Measurements from ENCODE around the gene LIME1.
"Not testable (repeated sequence)": the region's sequence is repeated elsewhere in the genome, so short reads cannot be mapped to it uniquely, and the experiment has no call there.

LIME1 gene

DNA sequence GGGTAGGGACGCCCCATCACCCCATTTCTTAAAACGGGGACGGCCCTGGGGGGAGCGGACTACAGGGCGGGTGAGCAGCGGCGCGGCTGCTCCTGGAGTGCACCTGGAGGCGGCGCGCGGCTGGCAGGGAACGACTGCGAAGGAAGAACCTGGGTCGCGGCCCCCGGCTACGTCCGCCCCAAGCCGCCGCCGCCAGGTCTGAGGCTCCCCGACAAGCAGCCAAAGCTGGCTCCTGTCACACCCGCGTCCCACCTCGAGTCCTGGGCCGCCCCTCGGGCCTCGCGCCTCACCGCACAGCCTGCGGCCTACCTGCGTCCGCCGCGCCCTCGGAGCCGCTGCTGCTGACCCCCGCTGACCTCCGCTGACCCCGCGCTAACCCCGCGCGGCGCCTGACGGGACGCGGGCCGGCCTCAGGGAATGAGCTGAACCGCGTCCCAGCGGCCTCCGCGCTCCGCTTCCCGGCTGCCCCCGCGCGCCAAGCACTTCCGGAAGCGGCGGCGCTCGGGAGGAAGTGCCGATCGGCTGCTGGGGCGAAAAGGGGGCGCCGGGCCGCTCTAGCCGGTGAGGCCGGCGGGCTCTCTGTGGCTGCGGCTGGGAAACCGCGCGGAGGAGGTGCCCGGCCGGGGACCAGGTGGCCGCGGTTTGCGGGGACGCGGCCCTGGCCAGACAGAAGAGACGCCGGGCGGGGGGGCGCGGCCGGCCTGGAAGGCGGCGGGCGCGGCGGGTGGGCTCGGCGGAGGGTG is 28.7 kb upstream of the LIME1 start, which contains the start of the genes ARFRP1 and ZGPAT:
ARFRP1 (minus strand) TSS at position 419 of the 743 bp plus-strand sequence. CDS start 885 bp downstream, outside the sequence.
ZGPAT (plus strand) TSS at position 482 of the 743 bp plus-strand sequence. CDS start 542 bp downstream, outside the sequence.
- DNase-seq (ENCODE audit: low read depth in 1 of 2, low spot score in 1 of 2), result peak; percentile 79 to 87

- DNase-seq (ENCODE audit: low read depth in 1 of 2, low spot score in 1 of 2), result no peak
Measured at GRCh38 chr20:63708301-63709148, 27.9 kb upstream of the LIME1 start.

- DNase-seq (ENCODE audit: low read depth in 1 of 2, low spot score in 1 of 2), result no peak
Measured at GRCh38 chr20:63709149-63709527, 27.3 kb upstream of the LIME1 start.

DNA sequence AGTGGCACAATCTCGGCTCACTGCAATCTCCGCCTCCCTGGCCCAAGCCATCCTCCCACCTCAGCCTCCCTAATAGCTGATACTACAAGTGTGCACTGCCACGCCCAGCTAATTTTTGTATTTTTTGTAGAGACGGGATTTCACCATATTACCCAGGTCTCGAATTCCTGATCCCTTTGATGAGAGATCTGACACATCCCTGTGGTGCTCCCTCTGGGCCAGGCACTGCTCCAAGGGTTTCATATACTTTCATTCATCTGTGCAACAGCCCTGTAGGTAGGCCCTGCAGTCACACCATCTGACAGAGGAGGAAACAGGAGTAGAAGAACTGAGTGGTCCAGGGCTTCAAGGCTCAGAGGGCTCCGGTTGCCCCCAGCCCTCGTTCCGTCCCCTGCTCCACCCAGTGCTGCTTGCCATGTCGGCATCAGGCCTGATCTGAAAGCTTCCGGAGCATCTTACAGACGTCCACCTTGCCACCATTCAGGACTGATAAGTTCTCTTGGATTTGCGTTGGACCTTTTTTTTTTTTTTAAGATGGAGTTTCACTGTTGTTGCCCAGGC is 25.3 kb upstream of the LIME1 start:
- no peak for DNase-seq (ENCODE audit: low read depth in 1 of 2, low spot score in 1 of 2)

- no peak for DNase-seq (ENCODE audit: low read depth in 1 of 2, low spot score in 1 of 2)
Measured at GRCh38 chr20:63712191-63712590, 24.3 kb upstream of the LIME1 start.

- DNase-seq (ENCODE audit: low read depth in 1 of 2, low spot score in 1 of 2), result no peak
Measured at GRCh38 chr20:63714858-63715257, 21.6 kb upstream of the LIME1 start.

DNA sequence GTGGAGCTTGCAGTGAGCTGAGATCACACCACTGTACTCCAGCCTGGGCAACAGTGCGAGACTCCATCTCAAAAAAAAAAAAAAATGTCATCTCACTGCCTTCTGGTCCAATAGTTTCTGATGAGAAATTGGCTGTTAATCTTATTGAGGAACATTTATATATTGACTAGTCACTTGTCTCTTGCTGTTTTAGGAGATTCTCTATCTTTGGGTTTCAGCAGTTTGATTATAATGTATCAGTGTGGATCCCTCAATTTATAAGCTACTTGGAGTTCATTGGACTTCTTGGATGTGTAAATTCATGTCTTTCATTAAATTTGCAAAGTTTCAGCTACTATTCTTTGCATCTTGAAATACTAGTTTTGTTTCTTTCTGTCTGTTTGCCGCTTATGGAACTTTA is 17.5 kb upstream of the LIME1 start:
- no peak for DNase-seq (ENCODE audit: low read depth in 1 of 2, low spot score in 1 of 2)

DNA sequence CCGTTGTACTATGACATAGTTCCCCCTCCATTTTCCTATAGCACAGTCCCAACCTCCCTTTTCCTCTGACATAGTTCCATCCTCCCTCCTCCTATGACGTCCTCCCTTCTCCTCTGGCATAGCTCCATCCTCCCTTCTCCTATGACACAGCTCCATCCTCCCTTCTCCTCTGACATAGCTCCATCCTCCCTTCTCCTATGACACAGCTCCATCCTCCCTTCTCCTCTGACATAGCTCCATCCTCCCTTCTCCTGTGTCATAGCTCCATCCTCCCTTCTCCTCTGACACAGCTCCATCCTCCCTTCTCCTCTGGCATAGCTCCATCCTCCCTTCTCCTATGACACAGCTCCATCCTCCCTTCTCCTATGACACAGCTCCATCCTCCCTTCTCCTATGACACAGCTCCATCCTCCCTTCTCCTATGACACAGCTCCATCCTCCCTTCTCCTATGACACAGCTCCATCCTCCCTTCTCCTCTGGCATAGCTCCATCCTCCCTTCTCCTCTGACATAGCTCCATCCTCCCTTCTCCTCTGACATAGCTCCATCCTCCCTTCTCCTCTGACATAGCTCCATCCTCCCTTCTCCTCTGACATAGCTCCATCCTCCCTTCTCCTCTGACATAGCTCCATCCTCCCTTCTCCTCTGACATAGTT is 13.4 kb upstream of the LIME1 start:
- not testable (repeated sequence) for DNase-seq (ENCODE audit: low read depth in 1 of 2, low spot score in 1 of 2)

- not testable (repeated sequence) for DNase-seq (ENCODE audit: low read depth in 1 of 2, low spot score in 1 of 2)
Measured at GRCh38 chr20:63730189-63730733, 6.2 kb upstream of the LIME1 start.

DNA sequence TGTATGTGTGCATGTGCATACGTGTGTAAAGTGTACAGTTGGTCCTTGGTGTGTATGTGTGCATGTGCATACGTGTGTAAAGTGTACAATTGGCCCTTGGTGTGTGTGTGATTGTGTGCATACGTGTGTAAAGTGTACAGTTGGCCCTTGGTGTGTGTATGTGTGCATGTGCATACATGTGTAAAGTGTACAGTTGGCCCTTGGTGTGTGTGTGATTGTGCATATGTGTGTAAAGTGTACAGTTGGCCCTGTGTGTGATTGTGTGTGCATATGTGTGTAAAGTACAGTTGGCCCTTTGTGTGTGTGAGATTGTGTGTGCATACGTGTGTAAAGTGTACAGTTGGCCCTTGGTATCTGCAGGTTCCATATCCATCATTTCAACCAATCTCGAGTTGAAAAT is 5.1 kb upstream of the LIME1 start:
- no peak for DNase-seq (ENCODE audit: low read depth in 1 of 2, low spot score in 1 of 2)

- DNase-seq (ENCODE audit: low read depth in 1 of 2, low spot score in 1 of 2), result no peak
Measured at GRCh38 chr20:63732118-63733095, 4.1 kb upstream of the LIME1 start.

DNA sequence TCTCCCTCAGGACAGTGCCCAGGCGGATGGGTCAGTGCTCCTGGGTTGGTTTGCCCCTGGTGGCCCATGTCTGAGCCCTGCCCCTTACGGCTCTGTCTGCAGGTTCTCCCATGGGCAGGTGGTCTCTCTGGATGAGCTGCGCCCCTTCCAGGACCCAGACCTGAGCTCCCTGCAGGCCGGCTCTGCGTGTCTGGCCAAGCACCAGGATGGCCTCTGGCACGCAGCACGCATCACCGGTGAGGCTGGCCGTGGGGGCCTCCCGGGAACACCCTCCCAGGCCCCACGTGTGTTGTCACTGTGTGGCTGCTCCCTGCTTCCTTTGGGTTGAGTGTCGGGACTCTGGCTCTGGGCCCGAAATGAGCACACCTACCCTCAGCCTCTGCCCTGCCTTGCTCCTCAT is 3.3 kb upstream of the LIME1 start:
- DNase-seq (ENCODE audit: low read depth in 1 of 2, low spot score in 1 of 2), result no peak

DNA sequence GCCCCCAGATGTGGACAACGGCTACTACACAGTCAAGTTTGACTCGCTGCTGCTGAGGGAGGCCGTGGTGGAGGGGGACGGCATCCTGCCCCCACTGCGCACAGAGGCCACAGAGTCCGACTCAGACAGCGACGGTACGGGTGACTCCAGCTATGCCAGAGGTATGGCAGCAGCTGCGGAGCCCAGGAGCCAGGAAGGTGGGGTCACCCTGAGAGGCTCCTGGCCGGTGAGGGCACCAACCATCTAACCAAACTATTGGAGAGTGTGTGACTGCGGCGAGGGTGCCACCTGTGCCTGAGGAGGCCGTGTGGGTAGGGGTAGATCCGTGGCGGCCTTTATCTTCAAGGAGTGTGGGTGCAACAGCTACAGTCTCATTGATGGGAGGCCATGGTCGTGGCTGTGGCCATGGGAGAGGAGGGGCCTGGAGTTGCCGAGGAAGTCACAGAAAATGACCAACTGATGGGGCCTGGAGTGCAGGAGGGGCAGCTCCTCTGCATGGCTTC is 2.8 kb upstream of the LIME1 start:
- no peak for DNase-seq (ENCODE audit: low read depth in 1 of 2, low spot score in 1 of 2)

GRCh38 chr20:63734111-63734945 is 2.1 kb upstream of the LIME1 start:
- DNase-seq (ENCODE audit: low read depth in 1 of 2, low spot score in 1 of 2), result no peak

DNA sequence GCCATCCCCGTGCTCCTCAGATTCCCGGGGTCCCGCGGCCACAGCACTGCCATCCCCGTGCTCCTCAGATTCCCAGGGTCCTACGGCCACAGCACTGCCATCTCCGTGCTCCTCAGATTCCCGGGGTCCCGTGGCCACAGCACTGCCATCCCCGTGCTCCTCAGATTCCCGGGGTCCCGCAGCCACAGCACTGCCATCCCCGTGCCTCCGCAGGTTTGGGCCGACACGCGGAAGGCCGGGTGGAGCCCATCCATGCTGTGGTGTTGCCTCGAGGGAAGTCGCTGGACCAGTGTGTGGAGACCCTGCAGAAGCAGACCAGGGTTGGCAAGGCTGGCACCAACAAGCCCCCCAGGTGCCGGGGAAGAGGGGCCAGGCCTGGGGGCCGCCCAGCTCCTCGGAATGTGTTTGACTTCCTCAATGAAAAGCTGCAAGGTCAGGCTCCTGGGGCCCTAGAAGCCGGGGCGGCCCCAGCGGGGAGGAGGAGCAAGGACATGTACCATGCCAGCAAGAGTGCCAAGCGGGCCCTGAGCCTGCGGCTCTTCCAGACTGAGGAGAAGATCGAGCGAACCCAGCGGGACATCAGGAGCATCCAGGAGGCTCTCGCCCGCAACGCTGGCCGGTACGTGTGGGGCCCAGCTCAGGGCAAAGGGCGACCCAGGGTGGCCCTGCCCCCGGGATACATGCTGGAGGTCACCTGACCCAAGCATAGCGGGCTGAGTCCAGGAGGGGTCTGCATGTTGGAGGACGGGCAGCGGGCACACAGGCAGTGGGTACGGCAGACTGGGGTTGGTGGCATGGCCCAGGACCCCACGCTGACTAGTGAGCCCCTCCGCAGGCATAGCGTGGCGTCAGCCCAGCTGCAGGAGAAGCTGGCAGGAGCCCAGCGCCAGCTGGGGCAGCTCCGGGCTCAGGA is 1.3 kb upstream of the LIME1 start:
- no peak for DNase-seq (ENCODE audit: low read depth in 1 of 2, low spot score in 1 of 2)

- DNase-seq (ENCODE audit: low read depth in 1 of 2, low spot score in 1 of 2), result no peak
Measured at GRCh38 chr20:63736893-63737694, 630 bp downstream of the LIME1 start.

DNA sequence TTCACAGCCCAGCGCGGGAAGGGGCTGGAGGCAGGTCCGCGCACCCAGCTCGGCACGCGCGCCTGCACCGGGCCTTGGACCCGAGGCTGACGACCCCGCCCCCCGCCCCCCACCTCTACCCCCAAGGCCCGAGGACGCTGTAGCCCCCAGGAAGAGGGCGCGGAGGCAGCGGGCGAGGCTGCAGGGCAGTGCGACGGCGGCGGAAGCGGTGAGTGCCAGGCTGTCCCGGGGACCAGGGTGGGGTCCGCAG is 1.2 kb downstream of the LIME1 start:
- DNase-seq (ENCODE audit: low read depth in 1 of 2, low spot score in 1 of 2), result no peak

Data from stimulated activated CD4-positive, alpha-beta T cell treated with anti-CD3 and anti-CD28 coated beads, Interleukin-15, amount 100 ng/mL, for 1 hour (primary cell).